Ishikawa (cell line): ENCODE results near the gene FNDC5.

ENCODE experiments used
- EP300 ChIP-seq: IDR thresholded peaks from 2 replicates; pipeline ENCODE4 v1.6.1; 2012; ENCODE audit warnings: borderline replicate concordance
- TAF1 ChIP-seq: IDR thresholded peaks from 2 replicates; pipeline ENCODE4 v1.6.1; 2012; ENCODE audit warnings: low read depth, mild to moderate bottlenecking
- TCF12 ChIP-seq: IDR thresholded peaks from 2 replicates; pipeline ENCODE4 v1.6.1; 2012; ENCODE audit warnings: low read depth
- YY1 ChIP-seq: IDR thresholded peaks from 2 replicates; pipeline ENCODE4 v1.6.1; 2012; ENCODE audit warnings: low read depth

DNA sequence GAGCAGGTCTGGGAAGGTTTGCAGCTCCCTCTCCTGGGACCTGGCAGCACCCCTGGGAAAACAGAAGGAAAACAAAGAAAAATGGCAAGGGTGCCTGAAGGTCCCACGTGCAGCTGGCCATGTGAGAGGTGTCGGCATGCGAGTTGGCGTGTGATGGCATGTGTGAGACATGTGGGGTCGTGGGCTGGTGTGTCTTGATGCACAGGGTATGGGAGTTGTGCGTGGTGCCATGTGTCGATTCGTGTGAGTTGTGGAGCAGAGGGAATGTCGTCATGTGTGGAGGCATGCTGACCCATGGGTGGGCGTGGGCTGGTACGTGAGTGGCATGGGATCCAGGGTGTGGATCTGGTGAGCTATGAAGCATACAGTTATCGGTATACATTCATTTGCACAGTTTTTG lies 16.9 kb upstream of the FNDC5 start:
- no peak for TF ChIP-seq TAF1
- TF ChIP-seq EP300 = no peak
- TF ChIP-seq TCF12 = no peak
- TF ChIP-seq YY1 = no peak
